ENCODE measurements around the gene RASL10B.

DNA sequence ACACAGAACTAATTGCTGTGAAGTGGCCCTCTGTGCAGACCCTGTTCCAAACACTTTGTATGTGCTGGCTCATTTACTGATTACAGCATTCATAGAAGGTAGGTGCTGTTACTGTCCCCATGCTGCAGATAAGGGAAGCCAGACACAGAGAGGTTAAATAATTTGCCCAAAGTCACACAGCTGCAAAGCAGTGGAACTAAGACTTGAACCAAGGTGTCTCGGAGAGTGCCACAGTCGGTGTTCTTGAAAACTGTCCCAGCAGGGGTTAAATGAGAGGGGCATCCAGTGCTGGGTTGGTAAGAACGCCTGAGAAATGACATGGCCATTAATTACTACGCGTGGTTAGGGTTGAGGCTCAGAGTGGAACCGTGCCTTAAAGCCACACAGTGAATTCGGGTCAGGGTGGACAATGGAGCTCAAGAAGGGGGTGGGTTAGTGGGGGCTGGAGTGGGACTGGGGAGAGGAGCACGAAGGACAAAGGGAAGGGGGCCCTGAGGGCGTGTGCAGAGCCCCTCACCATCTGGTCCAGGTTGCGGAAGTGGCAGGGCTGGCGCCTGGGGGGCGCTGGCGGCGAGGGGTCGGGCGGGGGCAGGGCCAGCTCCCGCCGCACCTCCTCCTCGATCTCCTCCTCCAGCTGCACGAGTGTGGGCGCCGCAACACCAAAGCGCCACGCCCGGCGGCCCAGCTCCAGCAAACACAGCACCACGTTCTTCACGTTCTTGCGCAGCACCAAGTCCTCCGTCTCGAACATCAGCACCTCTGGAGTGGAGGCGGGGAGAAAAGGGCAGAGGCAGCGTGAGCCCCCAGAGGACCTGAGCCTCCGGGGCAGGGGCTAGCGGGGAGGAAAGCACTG, 18.3 kb downstream of the RASL10B start:
- TF ChIP-seq, protein P1, sequence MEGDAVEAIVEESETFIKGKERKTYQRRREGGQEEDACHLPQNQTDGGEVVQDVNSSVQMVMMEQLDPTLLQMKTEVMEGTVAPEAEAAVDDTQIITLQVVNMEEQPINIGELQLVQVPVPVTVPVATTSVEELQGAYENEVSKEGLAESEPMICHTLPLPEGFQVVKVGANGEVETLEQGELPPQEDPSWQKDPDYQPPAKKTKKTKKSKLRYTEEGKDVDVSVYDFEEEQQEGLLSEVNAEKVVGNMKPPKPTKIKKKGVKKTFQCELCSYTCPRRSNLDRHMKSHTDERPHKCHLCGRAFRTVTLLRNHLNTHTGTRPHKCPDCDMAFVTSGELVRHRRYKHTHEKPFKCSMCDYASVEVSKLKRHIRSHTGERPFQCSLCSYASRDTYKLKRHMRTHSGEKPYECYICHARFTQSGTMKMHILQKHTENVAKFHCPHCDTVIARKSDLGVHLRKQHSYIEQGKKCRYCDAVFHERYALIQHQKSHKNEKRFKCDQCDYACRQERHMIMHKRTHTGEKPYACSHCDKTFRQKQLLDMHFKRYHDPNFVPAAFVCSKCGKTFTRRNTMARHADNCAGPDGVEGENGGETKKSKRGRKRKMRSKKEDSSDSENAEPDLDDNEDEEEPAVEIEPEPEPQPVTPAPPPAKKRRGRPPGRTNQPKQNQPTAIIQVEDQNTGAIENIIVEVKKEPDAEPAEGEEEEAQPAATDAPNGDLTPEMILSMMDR (IDR thresholded peaks at IDR 0.05), result peak; percentile 5
- no peak for TF ChIP-seq EZH2 (IDR thresholded peaks at IDR 0.05)
- TF ChIP-seq EZH2phosphoT487 (IDR thresholded peaks at IDR 0.05), result no peak

All from neural progenitor cell (in vitro differentiated cells).